A204.1 (cell line): ENCODE results near the gene RS1.

ENCODE experiments used
- FAIRE-seq: peaks from 2 replicates; lab custom pipeline; 2012; peaks lifted over from hg19 to GRCh38; lab: Jason Lieb, UNC

Gene RS1

DNA sequence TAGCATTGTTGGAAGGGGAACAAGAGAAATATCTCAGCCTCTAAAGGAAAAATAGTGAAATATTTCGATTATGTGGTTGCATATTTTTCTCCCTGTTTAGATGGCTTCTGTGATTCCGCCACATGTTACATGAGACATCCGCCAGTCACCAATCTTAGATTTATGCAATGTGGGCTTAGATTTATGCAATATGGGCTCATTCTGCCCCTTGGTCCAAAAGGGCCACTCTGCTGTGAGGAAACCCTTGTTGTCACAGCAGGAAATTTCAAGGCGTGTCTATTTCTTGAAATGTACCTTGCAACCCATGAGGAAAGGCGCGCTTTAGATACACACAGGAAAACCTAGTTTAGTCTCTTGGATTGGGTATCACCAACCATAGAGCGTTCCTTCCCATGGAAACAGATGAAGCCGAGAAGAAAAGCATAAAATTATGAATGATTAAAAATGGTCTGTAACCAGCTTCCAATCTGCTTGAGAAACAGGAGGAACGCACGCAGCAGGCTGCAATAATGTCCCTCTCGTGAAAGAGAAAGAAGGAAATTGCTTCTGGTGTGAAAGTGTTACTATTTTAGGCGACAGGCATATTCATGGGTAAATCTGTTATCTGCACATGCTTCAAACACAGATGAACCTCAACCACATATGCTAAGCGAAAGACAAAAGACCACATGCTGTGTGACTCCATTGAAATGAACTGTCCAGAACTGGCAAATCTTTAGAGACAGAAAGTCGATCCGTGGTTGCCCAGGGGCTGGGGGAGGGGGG, 3.7 kb downstream of the RS1 start:
- no peak for FAIRE-seq

DNA sequence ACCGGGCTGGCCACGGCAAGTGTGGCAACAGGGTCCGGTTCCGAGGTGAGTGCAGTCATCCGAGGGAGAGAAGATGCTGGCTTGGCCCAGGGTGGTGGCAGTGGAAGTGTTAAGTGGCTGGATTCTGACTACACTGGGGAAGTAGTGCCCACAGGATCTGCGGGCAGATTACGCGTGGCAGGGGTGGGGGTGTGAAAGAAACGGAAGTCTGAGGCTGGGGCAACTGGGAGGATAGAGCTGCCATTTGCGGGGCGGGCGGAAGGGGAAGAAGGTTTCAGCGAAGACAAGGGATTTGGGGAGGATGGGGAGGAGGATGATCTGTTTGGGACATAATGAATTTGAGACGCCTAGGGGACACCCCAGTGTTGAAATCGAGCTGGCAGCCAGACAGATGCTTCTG, 5.3 kb downstream of the RS1 start:
- no peak for FAIRE-seq

DNA sequence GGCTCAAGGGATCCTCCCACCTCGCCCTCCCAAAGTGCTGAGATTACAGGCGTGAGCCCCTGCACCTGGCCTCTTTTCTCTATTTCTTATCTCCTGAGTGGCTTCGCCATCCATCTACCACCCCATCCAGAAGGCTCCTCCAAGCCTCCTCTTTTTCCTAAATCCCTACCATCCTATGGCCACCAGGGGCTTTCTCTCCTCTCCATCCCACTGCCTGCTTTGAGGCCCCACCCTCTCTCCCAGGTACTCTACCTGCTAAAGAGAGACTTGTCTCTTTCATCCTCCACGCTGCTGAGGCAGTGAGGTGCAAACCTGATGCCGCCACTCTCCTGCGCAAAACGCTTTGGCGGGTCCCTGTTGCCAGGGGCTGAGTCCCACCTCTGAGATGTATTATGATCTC, 7.0 kb downstream of the RS1 start:
- FAIRE-seq: no peak

DNA sequence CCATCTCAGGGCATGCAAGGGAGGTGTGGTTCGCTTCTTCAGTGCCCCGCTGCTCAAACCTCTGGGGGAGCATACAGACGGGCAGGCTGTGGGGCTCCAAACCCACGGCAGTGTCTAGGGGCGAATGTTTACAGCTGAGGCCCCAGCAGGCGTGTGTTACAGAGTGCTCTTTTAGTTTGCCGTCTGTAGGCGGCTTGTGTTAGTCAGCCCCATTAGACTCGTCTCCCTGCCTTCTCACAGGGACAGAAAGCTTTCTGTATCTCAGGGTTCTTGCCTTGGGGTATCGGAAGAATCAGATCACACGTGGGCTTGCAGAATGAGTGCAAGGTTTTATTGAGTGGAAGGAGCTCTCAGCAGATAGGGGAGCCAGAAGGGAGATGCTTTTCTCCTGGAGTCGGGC, 10.6 kb downstream of the RS1 start:
- no peak for FAIRE-seq

DNA sequence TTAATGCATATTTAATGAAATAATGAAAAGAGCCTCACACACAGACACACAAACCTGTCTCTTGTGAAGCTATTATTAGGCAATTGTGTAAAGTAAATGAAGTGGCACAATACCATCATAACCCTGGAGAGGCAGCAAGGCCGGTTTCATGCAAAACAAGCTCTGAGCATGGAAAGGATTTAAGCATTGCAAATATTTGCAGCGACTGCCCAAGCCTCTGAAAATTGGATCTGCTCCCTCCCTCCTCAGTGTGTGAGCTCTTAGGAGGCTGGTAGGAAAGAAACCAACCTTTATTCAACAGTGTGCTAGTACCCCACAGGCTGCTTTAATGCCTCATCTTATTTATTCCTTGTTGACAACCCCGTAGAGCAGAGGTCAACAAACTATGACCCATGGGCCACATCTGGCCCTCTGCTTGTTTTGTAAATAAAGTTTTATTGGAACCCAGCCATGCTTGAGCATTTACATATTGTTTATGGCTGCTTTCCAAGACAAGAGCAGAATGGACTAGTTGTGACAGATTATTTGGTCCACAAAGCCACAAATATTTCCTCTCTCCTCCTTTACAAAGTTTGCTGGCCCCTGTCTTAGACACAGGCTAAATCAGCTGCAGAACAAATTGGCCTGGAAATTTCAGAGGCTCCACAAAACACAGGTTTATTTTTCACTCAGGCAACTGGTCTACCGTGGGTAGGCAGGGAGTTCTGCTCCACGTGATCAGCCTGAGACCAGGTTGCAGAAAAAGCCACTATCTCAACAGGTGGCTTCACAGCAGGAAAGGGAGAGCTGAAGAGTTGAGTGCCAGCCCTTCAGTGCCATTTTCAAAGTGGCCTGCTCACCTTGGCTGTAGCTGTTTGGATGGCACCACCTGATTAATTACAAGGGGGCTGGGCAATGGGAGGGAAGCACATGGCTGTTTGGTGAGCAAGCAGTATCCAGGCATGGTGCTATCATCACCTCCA, 16.8 kb downstream of the RS1 start:
- FAIRE-seq: no peak

DNA sequence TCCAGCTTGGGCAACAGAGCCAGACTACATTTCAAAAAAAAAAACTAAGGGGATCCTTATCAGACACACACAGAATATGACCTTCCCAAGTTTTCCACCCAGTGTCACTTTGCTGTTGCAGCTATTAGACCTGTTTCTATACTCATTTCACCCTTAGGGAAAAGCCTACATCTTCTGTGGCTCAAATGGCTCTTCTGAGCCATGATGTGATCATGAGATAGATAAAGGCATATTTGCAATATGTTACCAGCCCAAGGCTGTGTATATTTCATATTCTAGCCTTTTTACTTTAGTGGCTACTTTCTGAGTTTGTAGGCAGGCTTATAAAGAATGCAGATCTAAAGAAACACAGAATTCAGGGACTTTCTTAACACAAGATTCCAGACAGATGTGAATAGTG, 19.3 kb downstream of the RS1 start:
- FAIRE-seq: no peak

DNA sequence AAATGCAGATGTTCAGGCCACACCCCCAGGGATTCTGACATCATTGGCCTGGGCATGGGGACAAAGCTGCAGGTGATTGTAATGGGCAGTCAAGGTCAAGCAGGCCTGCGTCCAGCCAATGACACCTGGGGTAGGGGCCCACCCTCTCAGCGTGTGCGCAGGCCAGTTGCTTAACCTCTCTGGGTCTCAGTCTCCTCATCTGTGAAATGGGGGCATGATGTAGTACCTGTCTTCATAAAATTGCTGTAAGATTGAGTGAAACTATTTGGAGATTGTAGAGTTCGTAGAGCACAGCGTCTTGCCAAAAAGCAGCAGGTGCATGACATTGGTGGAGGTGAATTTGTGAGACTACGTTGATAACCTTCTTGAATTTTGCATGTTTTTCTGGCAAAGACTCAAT, 21.2 kb downstream of the RS1 start:
- no peak for FAIRE-seq

DNA sequence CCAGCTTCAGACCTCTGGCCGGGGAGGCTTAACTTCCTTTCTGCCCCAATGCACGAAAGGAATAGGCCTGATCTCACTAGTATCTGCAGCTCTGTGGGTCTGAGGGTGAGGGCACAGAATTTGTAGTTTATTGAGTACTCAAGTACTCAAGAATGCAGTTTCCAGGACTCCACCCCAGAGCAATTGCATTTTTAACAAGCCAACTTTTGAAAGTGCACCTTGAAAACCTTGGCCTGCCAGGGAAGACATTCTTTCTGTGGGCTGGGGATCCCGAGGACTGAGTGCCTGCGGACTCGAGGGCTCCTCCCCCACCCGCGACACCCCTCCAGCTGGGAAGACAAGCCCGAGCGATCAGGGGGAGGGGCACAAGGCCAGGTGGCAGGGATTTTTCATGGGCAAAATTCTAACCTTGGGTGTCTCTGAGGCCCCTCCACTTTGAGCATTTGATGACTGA, 22.4 kb downstream of the RS1 start:
- FAIRE-seq: no peak

DNA sequence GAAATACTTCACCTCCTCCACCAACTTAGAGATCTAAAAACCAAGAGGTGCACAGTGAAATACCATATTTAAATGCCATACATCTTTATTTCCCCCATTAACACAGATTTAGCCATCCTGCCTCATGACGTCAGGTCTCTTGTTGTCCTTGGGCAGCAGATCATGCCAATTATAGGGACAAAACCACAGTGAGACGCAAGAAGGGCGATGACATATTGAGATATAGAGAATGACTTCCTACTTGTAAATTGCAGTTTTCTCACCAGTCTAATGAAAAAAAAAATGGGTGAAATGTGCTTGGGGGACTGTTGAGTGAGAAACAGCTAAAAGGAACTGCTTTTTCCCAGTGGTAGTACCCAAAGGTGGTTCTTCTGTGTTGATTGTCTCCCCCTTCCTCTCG, 24.3 kb downstream of the RS1 start:
- no peak for FAIRE-seq

DNA sequence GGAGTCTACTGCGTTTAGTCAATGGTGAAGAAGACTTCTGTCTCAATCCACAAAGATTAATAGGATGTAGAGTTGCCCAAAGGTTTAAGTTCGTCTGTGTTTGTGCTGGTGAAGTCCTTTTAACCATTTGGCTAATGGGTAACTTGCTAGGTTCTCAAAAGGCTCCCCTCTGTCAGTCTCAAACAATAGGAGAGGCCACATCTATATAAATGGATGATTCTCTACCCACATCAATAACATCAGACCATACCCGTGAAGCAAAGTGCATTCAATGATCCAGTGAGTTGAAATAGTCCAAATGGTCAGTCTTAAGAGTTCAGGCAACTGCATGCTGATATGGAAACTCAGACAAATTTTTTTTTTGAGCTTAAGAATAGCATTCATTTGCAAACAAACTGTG, 28.1 kb downstream of the RS1 start:
- no peak for FAIRE-seq

DNA sequence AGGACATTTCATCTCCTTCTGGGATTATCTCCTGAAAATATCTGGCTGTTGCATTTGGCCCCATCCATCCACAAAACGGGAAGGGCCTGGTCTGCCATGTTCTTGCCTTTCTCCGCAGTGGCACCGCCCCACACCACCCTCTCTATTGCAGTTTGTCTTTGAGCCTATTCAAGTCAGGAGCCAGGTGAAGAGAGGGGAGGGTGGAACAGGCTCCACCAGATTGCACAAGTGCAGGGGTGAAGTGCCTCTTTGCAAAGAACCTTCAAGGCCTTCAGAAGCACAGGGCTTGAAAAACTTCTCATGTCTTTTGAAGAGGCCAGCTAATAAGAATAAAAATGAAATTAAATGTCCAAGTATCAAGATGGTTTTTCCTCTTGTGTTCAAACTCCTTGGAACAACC, 28.7 kb downstream of the RS1 start:
- no peak for FAIRE-seq

DNA sequence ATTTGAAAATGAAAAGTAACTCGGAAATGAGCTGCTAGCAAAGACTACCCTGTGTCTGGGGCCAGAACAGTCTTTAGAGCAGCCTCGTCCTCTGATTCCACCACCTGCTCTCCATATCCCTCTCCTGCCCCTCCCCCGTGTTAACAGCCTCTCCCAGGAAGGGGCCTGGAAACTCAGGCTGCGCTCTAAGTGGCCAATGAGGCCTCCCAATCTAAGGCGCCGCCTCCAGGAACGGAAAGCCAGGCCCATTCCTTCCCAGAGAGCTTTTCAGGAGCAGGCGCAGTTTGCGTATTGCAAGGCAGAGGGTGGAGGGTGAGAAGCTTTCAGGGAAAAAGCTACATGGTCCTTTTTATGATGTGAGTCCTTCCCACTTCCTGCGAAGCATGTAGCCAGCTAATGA, 31.2 kb downstream of the RS1 start:
- no peak for FAIRE-seq

DNA sequence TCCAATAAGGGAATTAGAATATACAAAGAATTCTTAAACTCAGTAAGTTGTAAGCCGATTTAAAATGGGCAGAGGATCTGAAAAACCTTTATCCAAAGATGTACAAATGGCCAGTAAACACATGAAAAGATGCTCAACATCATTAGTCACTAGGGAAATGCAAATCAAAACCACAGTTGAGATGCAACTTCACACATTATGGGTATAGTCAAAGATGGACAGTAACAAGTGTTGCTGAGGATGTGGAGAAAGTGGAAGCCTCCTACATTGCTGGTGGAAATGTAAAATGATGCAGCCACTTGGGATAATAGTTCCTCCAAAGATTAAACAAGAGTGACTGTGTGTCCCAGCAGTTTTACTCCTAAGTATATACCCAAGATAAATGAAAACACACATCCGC, 32.6 kb downstream of the RS1 start:
- no peak for FAIRE-seq

DNA sequence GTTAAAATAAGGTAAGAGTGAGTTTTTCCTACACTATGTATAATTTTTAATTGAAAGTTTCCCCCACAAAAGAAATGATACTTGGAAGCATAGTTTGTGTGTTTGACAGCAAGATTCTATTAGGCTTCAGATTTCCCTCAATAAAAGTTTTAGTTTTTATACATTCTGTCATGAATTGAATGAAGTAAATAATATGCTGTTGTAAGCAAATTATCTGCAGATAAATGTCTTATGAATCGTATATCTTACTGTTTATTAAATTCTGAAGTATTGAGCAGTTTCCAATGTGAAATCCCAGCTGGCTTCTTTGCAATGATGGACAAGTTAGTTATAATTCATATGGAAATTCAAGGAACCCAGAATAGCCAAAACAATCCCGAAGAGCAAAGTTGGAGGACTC, 33.5 kb downstream of the RS1 start:
- FAIRE-seq: no peak

DNA sequence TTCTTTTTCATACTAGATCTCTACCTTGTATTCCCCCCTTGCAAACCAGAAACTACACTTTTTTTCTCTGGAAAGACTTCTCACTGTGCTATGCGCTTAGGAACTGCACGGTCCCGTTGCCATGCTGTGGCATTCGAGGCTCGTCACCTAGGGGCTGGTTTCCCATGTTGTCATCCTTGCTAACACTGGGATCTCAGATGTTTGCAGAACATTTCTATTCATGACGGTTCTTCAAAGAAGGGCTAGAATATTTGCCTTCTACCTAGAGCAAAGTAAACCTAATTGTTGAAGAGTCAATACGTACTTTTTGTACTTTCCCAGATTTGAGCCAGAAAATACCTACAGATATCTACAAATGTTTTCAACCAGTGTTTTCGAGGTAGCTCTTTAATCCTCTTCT, 41.0 kb downstream of the RS1 start:
- FAIRE-seq: no peak

DNA sequence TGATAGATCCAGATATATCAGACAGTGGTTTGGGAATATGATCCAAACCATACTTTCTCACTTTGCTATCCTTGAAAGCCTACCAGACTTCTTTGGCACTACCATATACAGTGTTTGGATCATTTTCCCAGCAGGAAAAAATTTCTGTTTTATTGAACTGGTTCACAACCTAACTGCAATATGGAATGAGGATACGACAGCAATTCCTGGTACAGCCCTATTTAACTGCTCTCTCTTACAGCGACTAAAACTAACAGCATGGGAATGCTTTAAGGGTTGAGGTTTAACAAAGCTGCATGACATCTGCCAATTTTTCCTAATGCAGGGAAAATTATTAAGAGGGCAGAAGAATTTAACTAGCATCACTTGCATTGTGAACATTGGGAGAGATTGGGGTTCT, 47.3 kb downstream of the RS1 start:
- FAIRE-seq: no peak

DNA sequence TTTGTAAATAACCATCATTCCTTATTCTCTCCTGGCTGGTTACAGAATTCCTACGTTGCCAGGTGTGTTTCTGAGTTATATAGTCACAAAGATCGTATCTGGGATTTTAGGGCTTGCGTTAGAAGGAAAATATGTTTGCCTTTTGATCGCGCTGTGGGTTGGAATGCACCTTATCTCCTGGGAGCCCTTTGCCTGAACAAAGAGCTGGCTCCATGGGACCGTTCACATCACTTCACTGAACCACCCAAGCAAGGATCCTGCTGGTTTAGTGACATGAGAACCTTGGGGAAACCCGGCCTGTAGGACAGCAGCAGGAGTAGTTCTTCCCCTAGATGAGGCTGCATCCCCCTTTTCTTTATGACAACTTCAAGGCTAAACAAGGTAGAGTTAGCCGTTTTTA, 51.6 kb downstream of the RS1 start:
- FAIRE-seq: no peak

DNA sequence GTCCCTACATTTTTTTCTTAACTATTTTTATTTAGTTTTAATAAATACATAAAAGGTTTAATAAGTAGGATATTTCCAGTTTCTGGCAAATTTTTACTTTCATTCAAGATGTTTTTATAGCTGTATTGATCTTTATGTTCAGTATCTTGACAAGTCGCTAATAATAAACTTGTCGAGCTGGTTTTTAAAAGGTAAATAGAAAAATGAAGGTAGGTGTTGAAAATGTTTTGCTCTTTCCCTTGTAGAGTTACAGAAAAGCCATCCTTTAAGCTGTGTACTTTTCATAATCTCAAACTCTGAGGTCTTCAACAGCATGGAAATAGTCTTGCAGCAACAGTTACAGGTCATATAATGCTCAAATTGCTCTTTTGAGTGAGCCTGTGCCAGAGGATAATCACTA, 52.6 kb downstream of the RS1 start:
- FAIRE-seq: no peak

DNA sequence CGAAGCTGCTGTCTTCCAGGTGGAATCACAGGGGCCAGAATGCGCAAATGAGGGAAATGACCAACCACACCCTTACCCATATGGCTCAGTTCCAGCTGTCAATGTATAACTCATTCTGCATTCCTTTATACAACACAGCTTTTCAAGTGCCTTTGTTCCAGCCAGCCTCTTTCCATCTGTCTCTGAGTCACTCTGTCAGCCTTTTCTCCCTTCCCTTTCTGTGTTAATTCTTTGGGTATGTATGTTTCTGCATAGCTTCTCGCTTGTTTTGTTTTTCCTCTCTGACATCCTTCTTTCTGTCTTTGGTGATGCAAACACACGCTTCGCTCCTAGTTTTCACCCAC, 54.5 kb downstream of the RS1 start:
- FAIRE-seq: no peak

DNA sequence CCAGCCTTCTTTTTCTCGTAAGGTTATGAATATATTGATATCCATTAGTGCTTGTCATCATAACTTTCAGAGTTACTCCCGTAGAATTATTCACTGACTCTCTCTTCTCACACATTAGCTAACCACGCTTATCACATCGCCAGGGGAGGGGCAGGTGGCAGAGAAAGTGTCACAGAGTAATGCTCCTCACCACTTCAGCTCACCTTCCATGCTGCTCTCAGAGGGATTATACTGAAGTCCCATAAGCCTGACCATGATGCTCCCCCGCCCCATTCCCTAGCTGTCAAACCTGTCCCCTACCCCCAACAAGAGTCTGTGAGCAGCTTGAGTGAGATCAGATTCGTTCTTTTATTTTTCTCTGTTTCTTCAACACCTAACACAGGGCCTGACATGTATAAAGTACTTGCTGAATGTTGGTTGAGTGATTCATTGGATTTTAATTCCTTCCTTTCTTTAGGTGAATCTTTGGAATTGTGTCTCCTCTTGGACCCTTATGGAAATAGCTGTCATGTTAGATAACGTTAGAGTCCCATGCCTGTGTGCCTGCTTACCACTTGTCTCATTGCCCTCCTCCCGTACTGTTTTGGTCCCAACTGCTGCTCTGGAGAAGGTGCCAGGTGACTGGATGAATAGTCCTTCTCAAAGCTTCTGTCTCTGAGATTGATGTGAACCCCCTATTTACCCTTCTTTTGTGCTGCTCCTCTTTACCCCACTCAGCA, 55.1 kb downstream of the RS1 start:
- FAIRE-seq: no peak

DNA sequence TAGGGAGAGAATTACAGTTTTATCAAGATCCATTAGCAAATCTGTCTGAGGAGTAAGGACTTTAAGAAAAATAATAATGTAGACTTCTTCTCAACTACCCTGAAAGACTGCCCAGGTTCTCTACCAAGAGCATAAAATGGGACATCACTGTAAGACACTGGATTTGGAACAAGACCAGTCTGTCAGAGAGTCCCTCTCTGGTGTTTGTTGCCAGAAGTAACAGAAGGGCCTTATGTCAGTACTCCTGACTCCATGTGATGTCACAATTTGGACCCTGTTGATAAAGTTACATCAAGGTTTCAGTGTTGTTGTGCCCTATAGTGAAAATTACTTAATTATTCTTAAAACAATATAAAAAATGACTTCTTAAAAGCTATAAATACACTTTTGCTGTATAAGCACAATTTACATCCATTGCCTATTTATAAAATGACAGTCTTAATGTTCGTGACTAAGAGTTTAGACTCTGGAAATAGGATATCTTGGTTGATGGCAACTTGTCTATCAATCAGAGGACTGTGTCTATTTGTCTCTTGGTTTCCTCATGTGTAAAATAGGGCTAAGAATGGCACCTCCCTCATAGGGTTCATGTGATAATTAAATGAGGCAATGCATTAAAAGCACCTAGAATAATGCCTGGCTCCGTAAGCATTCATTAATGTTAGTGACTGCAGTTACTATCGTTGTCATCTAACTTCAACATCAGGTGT, 57.8 kb downstream of the RS1 start:
- no peak for FAIRE-seq

DNA sequence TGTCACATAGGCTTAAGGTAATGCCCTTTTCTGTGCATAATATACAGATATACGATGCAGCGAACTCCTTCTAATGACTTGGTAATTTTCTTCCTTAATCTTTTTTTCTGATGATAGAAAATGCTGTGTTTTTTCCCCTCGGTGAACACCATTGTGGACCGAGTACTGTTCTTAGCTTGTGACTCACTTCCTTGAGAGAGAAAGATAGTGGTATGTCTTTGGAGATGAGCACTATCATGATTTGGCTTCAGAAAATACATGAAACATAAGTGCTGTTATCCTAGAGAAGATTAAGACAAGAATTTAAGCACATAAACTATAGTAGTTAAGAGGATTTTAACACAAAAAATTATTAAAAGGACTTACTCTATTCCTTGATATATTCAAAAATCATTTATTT, 63.9 kb downstream of the RS1 start:
- no peak for FAIRE-seq
